WTC11 (cell line): ENCODE results near the gene HPCAL1. TPM values are rescaled to one million over a fixed set of nuclear protein-coding genes. Genes with fewer than 3 reads are reported as not detected.

Experiments used
- ATAC-seq: fragments of 200-7000 bp; cut with Tn5 transposase; 2 replicates; pipeline ENCODE4 v1.10.0; 2021; ENCODE audit warnings: mild to moderate bottlenecking, moderate library complexity
- CTCF ChIA-PET: fragments of 300-600 bp; sonication (Branson Sonifier 250); formaldehyde crosslinking; loops from one replicate; lab custom pipeline; 2021; ENCODE audit warnings: antibody characterized with exemption; lab: Charles Lee
- POLR2A ChIA-PET: fragments of 350-600 bp; sonication (Branson Sonifier 250); formaldehyde crosslinking; loops from one replicate; lab custom pipeline; 2021; ENCODE audit warnings: antibody characterized with exemption; lab: Charles Lee
- DNase-seq: peaks from one replicate; pipeline ENCODE4 v3.0.0; 2021; ENCODE audit warnings: low spot score
- H3K27ac Mint-ChIP-seq: 2 replicates; pipeline ENCODE4 v1.8.0; 2021; ENCODE audit warnings: mixed read lengths
- H3K27me3 Mint-ChIP-seq: 2 replicates; pipeline ENCODE4 v1.8.0; 2021; ENCODE audit warnings: low read depth, mild to moderate bottlenecking, moderate library complexity, mixed read lengths
- H3K36me3 Mint-ChIP-seq: 2 replicates; pipeline ENCODE4 v1.8.0; 2021; ENCODE audit warnings: mixed read lengths
- H3K4me1 Mint-ChIP-seq: 2 replicates; pipeline ENCODE4 v1.8.0; 2022; ENCODE audit warnings: mixed read lengths
- H3K4me3 Mint-ChIP-seq: 2 replicates; pipeline ENCODE4 v1.8.0; 2021; ENCODE audit warnings: mild to moderate bottlenecking, moderate library complexity, mixed read lengths
- H3K9me3 Mint-ChIP-seq: 2 replicates; pipeline ENCODE4 v1.8.0; 2021; ENCODE audit warnings: mixed read lengths
- ATF1 ChIP-seq: sonication (generic); formaldehyde crosslinking; IDR thresholded peaks from 2 replicates; pipeline ENCODE4 v1.8.1; 2023; ENCODE audit warnings: mild to moderate bottlenecking, moderate library complexity, missing genetic modification reagents
- CREM ChIP-seq: sonication (generic); formaldehyde crosslinking; IDR thresholded peaks from 2 replicates; pipeline ENCODE4 v1.8.1; 2022; ENCODE audit warnings: mild to moderate bottlenecking, missing genetic modification reagents, moderate library complexity
- MXD4 ChIP-seq: fragments of 250-450 bp; sonication (Bioruptor Pico); IDR thresholded peaks from 2 replicates; pipeline ENCODE4 v1.8.0; 2021; ENCODE audit warnings: mild to moderate bottlenecking, moderate library complexity, borderline replicate concordance
- NFE2L1 ChIP-seq: sonication (generic); formaldehyde crosslinking; IDR thresholded peaks from 2 replicates; pipeline ENCODE4 v1.8.1; 2023; ENCODE audit warnings: missing genetic modification reagents
- SOX15 ChIP-seq: fragments of 250-450 bp; sonication (Bioruptor Pico); IDR thresholded peaks from 2 replicates; pipeline ENCODE4 v1.9.0; 2021; ENCODE audit warnings: mild to moderate bottlenecking
- TEAD1 ChIP-seq: sonication (generic); formaldehyde crosslinking; IDR thresholded peaks from 2 replicates; pipeline ENCODE4 v1.8.0; 2022; ENCODE audit warnings: mild to moderate bottlenecking, missing genetic modification reagents
- TP53 ChIP-seq: sonication (generic); formaldehyde crosslinking; IDR thresholded peaks from 2 replicates; pipeline ENCODE4 v1.8.1; 2023; ENCODE audit warnings: mild to moderate bottlenecking, missing genetic modification reagents
- ZBTB21 ChIP-seq: sonication (generic); formaldehyde crosslinking; IDR thresholded peaks from 2 replicates; pipeline ENCODE4 v1.8.1; 2023; ENCODE audit warnings: mild to moderate bottlenecking, missing genetic modification reagents, borderline replicate concordance
- ZNF138 ChIP-seq: sonication (generic); formaldehyde crosslinking; conservative IDR thresholded peaks from 2 replicates; pipeline ENCODE4 v1.8.1; 2022; ENCODE audit warnings: mild to moderate bottlenecking, moderate library complexity, missing genetic modification reagents
- ZNF219 ChIP-seq: sonication (generic); formaldehyde crosslinking; IDR thresholded peaks from 2 replicates; pipeline ENCODE4 v1.8.0; 2023; ENCODE audit warnings: missing genetic modification reagents, mild to moderate bottlenecking, borderline replicate concordance
- ZNF396 ChIP-seq: fragments of 250-450 bp; sonication (Bioruptor Pico); IDR thresholded peaks from 2 replicates; pipeline ENCODE4 v1.8.0; 2021; ENCODE audit warnings: mild to moderate bottlenecking, moderate library complexity, borderline replicate concordance
- total RNA-seq: library from RNA; stranded (reverse); gene quantifications from 3 replicates; pipeline ENCODE4 v1.2.3, GENCODE V29; 2021
- TF ChIP-seq, protein P1 (sequence below): sonication (generic); formaldehyde crosslinking; IDR thresholded peaks from 2 replicates; pipeline ENCODE4 v1.8.1; 2022; ENCODE audit warnings: low read depth, mild to moderate bottlenecking, moderate library complexity, missing genetic modification reagents, borderline replicate concordance
- TF ChIP-seq, protein P2 (sequence below): sonication (generic); formaldehyde crosslinking; IDR thresholded peaks from 2 replicates; pipeline ENCODE4 v1.8.1; 2022; ENCODE audit warnings: low read depth, missing genetic modification reagents, borderline replicate concordance
- TF ChIP-seq, protein P3 (sequence below): sonication (generic); formaldehyde crosslinking; conservative IDR thresholded peaks from 2 replicates; pipeline ENCODE4 v1.8.1; 2023; ENCODE audit warnings: mild to moderate bottlenecking, low read depth, missing genetic modification reagents, moderate library complexity
- TF ChIP-seq, protein P4 (sequence below): fragments of 250-450 bp; sonication (Bioruptor Pico); IDR thresholded peaks from 2 replicates; pipeline ENCODE4 v1.9.0; 2021; ENCODE audit warnings: mild to moderate bottlenecking
- TF ChIP-seq, protein P5 (sequence below): sonication (generic); formaldehyde crosslinking; IDR thresholded peaks from 2 replicates; pipeline ENCODE4 v1.8.0; 2023; ENCODE audit warnings: missing genetic modification reagents, mild to moderate bottlenecking, borderline replicate concordance
- TF ChIP-seq, protein P6 (sequence below): sonication (generic); formaldehyde crosslinking; IDR thresholded peaks from 2 replicates; pipeline ENCODE4 v1.8.1; 2022; ENCODE audit warnings: missing genetic modification reagents, borderline replicate concordance

Gene HPCAL1
- total RNA-seq, 1 experiment from 2014 or later: 11.8 TPM

DNA sequence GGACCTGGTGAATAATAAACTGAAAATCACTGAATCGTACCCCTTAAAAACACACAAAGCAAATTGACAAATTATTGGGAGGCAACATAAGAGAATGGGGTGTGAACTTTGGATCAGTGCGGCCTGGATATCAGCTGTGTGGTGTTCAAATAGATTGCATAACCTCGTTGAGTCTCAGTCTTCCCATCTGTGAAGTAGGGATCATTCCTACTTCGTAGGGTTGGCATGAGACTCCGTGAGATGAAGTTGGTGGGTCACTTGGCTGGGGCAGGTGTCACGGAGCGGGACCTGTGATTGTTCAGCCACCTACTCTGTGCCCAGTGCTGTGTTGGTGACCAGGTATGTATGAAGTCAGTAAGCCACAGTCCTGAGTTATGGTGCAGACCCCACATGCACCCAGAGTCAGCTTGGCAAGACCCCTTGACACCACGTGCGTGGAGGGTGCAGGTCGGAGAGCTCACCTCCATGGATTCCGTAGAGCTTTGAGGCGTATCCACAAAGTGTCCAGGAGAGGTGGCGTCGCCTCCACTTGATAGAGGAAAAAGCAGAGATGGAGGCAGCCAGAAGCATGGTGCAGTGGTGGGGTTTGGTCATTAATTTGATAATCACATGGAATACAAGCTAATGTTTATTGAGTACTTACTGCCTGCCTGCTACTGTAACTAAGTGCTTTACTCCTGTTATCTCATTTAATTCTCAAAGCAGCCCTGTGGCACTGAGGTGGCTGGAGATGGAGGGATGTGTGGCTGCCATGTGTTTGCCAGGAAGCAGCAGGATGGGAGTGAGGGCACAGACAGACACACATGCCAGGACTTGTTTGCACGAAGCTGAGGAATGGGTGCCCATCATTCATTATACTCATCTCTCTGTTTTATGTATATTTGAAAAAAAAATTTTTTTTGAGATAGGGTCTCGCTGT is 35.8 kb downstream of the HPCAL1 start (continued):
- TF ChIP-seq, protein P1, sequence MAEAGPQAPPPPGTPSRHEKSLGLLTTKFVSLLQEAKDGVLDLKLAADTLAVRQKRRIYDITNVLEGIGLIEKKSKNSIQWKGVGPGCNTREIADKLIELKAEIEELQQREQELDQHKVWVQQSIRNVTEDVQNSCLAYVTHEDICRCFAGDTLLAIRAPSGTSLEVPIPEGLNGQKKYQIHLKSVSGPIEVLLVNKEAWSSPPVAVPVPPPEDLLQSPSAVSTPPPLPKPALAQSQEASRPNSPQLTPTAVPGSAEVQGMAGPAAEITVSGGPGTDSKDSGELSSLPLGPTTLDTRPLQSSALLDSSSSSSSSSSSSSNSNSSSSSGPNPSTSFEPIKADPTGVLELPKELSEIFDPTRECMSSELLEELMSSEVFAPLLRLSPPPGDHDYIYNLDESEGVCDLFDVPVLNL (CRISPR knock-in tag): no peak
- TF ChIP-seq, protein P2, sequence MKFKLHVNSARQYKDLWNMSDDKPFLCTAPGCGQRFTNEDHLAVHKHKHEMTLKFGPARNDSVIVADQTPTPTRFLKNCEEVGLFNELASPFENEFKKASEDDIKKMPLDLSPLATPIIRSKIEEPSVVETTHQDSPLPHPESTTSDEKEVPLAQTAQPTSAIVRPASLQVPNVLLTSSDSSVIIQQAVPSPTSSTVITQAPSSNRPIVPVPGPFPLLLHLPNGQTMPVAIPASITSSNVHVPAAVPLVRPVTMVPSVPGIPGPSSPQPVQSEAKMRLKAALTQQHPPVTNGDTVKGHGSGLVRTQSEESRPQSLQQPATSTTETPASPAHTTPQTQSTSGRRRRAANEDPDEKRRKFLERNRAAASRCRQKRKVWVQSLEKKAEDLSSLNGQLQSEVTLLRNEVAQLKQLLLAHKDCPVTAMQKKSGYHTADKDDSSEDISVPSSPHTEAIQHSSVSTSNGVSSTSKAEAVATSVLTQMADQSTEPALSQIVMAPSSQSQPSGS (CRISPR knock-in tag): no peak
- TF ChIP-seq, protein P3, sequence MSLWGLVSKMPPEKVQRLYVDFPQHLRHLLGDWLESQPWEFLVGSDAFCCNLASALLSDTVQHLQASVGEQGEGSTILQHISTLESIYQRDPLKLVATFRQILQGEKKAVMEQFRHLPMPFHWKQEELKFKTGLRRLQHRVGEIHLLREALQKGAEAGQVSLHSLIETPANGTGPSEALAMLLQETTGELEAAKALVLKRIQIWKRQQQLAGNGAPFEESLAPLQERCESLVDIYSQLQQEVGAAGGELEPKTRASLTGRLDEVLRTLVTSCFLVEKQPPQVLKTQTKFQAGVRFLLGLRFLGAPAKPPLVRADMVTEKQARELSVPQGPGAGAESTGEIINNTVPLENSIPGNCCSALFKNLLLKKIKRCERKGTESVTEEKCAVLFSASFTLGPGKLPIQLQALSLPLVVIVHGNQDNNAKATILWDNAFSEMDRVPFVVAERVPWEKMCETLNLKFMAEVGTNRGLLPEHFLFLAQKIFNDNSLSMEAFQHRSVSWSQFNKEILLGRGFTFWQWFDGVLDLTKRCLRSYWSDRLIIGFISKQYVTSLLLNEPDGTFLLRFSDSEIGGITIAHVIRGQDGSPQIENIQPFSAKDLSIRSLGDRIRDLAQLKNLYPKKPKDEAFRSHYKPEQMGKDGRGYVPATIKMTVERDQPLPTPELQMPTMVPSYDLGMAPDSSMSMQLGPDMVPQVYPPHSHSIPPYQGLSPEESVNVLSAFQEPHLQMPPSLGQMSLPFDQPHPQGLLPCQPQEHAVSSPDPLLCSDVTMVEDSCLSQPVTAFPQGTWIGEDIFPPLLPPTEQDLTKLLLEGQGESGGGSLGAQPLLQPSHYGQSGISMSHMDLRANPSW (CRISPR knock-in tag): no peak
- TF ChIP-seq, protein P4, sequence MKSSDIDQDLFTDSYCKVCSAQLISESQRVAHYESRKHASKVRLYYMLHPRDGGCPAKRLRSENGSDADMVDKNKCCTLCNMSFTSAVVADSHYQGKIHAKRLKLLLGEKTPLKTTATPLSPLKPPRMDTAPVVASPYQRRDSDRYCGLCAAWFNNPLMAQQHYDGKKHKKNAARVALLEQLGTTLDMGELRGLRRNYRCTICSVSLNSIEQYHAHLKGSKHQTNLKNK (CRISPR knock-in tag): no peak

DNA sequence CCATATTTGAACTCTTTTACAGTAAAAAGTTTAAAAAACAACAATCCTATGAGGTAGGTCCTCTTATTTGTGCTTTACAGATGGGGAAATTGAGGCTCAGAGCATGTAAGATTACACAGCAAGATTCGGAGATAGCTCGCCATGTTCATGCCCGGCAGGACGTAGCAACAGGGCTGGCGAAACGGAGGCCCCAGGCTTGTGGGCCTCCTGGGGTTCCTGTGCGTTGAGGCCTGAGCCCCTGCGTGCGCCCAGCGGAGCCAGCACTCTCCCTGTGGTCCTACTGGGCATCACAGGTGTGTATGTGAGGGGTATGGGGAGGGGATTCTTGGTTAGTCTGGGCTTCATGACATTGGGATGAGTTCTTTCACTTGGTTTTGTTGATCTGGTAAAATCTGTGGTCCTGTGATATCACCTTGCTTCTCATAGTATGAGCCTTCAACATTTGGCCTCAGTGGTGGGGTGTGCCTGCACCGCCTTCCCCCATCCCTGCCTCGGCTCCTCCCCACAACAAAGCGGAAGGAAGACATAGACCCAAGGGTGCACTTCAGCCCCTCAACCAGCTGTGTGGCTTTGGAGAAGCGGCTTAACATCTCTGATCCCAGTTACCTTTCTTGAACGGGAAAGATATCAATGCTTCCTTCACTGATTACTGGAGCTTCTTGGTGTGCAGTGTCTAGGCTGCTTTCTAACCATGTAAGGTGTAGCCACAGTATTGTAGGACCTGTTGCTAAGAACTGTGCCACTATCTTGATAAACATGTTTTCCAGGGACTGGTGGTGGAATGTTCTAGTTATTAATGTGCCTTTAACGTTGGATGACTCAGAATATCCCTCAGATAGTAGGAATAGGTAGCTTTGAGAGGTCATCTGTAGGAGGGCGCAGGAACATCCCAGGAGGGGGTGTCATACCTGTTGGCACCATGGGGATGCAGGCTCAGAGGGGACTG is 37.2 kb downstream of the HPCAL1 start:
- Mint-ChIP-seq H3K4me1 (no peaks in the 10 kb centered on the region), H3K27me3 (no peaks in the 10 kb centered on the region)
- ATAC-seq: no peak

DNA sequence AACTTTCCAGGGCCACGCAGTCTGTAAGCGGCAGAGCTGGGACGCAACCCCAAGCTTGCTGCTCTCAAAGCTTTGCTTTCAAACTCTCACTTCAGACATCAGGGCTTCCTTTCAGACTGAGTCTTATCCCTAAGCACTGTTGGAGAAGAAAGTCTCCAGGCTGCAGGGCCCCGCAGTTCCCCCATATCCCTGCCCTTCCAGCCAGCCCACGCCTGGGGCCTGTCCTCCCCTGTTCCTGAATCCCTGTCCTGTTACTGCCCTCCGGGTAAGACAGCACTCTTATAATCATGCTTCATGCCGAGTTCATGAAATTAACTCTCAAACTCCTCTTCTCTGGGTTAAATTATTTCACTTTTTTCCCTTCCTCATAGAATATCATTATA is 37.9 kb downstream of the HPCAL1 start:
- H3K9me3 Mint-ChIP-seq: peaks cover 2% of the 10 kb centered on the region
- H3K36me3 Mint-ChIP-seq: peaks cover 2% of the 10 kb centered on the region; the same call in 1 of the 2 replicates
- H3K4me3 Mint-ChIP-seq: no peak overlapping the region
- POLR2A ChIA-PET: interaction anchor here (0.5 kb wide), 1 partner anchor 121 kb away, joined by 3 read pairs; no protein-coding TSS in a partner anchor
- no peak for TF ChIP-seq SOX15 (CRISPR knock-in tag)
- TF ChIP-seq, protein P5, sequence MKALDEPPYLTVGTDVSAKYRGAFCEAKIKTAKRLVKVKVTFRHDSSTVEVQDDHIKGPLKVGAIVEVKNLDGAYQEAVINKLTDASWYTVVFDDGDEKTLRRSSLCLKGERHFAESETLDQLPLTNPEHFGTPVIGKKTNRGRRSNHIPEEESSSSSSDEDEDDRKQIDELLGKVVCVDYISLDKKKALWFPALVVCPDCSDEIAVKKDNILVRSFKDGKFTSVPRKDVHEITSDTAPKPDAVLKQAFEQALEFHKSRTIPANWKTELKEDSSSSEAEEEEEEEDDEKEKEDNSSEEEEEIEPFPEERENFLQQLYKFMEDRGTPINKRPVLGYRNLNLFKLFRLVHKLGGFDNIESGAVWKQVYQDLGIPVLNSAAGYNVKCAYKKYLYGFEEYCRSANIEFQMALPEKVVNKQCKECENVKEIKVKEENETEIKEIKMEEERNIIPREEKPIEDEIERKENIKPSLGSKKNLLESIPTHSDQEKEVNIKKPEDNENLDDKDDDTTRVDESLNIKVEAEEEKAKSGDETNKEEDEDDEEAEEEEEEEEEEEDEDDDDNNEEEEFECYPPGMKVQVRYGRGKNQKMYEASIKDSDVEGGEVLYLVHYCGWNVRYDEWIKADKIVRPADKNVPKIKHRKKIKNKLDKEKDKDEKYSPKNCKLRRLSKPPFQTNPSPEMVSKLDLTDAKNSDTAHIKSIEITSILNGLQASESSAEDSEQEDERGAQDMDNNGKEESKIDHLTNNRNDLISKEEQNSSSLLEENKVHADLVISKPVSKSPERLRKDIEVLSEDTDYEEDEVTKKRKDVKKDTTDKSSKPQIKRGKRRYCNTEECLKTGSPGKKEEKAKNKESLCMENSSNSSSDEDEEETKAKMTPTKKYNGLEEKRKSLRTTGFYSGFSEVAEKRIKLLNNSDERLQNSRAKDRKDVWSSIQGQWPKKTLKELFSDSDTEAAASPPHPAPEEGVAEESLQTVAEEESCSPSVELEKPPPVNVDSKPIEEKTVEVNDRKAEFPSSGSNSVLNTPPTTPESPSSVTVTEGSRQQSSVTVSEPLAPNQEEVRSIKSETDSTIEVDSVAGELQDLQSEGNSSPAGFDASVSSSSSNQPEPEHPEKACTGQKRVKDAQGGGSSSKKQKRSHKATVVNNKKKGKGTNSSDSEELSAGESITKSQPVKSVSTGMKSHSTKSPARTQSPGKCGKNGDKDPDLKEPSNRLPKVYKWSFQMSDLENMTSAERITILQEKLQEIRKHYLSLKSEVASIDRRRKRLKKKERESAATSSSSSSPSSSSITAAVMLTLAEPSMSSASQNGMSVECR (CRISPR knock-in tag): no peak
- TF ChIP-seq ZNF138: no peak
- TF ChIP-seq ZNF396: no peak
- no peak for TF ChIP-seq MXD4 (CRISPR knock-in tag)
- no peak for TF ChIP-seq TEAD1
- no peak for TF ChIP-seq NFE2L1 (CRISPR knock-in tag)
- TF ChIP-seq, all 79 proteins: peak for 0
- Mint-ChIP-seq H3K4me1 (no peaks in the 10 kb centered on the region), H3K27me3 (no peaks in the 10 kb centered on the region), H3K27ac (no peak overlapping the region)
- ATAC-seq: no peak
- no peak for DNase-seq
- CTCF ChIA-PET: no interaction called here

More for the DNA sequence above, 37.2 kb downstream of the HPCAL1 start:
- no peak for DNase-seq
- Mint-ChIP-seq H3K9me3 (peaks cover 9% of the 10 kb centered on the region), H3K27ac (no peak overlapping the region), H3K4me3 (no peak overlapping the region), H3K36me3 (peaks cover 9% of the 10 kb centered on the region)
- ChIA-PET CTCF (no interaction called here), POLR2A (interaction anchor here (0.5 kb wide), 1 partner anchor 121 kb away, joined by 3 read pairs; no protein-coding TSS in a partner anchor)
- no peak for TF ChIP-seq CREM (CRISPR knock-in tag)
- TF ChIP-seq, protein P6, sequence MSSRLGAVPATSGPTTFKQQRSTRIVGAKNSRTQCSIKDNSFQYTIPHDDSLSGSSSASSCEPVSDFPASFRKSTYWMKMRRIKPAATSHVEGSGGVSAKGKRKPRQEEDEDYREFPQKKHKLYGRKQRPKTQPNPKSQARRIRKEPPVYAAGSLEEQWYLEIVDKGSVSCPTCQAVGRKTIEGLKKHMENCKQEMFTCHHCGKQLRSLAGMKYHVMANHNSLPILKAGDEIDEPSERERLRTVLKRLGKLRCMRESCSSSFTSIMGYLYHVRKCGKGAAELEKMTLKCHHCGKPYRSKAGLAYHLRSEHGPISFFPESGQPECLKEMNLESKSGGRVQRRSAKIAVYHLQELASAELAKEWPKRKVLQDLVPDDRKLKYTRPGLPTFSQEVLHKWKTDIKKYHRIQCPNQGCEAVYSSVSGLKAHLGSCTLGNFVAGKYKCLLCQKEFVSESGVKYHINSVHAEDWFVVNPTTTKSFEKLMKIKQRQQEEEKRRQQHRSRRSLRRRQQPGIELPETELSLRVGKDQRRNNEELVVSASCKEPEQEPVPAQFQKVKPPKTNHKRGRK (CRISPR knock-in tag): no peak
- no peak for TF ChIP-seq ZBTB21 (CRISPR knock-in tag)
- no peak for TF ChIP-seq ATF1 (CRISPR knock-in tag)
- no peak for TF ChIP-seq ZNF219 (CRISPR knock-in tag)
- no peak for TF ChIP-seq TP53 (CRISPR knock-in tag)
